22Rv1 (cell line): ENCODE results near the gene MYO7B.

Experiments used
- H3K27ac ChIP-seq: fragments of 450-650 bp; 2 replicates; pipeline ENCODE4 v1.5.1; 2017
- CTCF ChIP-seq: fragments of 450-650 bp; IDR thresholded peaks from 2 replicates; pipeline ENCODE4 v1.5.1; 2017; ENCODE audit warnings: mild to moderate bottlenecking
- ZFX ChIP-seq: fragments of 450-650 bp; IDR thresholded peaks from 2 replicates; pipeline ENCODE4 v1.6.1; 2017; ENCODE audit warnings: antibody characterized with exemption, borderline replicate concordance

MYO7B gene

GRCh38 chr2:127649100-127649611 lies 113.7 kb downstream of the MYO7B start:
- TF ChIP-seq ZFX, result no peak
- TF ChIP-seq CTCF, result no peak
- H3K27ac ChIP-seq, result no peak overlapping the region

DNA sequence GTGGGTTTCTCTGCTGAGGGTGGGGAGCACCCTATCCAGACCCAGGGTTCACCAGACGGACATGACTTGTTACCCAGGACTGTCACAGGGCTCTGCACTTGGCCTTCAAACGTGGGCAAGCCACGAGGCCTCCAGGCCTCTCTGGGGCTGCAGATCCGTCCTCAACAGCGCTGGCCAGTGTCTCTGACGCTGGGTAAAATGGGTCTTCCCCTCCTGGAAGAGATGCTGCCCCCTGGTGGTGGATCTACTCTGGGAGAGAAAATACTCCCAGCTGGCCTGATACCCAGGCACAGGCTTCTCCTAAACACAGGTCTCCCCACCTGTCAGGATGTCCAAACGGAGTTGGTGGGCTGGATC lies 114.2 kb downstream of the MYO7B start:
- TF ChIP-seq CTCF (peak; percentile 75), ZFX (no peak)
- no peak overlapping the region for H3K27ac ChIP-seq

GRCh38 chr2:127650041-127650784 lies 114.7 kb downstream of the MYO7B start:
- no peak for TF ChIP-seq ZFX
- TF ChIP-seq CTCF, result peak; percentile 10
- no peak overlapping the region for H3K27ac ChIP-seq

- no peak overlapping the region for H3K27ac ChIP-seq
- TF ChIP-seq CTCF, result no peak
These were observed 115.4 kb downstream of the MYO7B start for GRCh38 chr2:127650785-127651380.

DNA sequence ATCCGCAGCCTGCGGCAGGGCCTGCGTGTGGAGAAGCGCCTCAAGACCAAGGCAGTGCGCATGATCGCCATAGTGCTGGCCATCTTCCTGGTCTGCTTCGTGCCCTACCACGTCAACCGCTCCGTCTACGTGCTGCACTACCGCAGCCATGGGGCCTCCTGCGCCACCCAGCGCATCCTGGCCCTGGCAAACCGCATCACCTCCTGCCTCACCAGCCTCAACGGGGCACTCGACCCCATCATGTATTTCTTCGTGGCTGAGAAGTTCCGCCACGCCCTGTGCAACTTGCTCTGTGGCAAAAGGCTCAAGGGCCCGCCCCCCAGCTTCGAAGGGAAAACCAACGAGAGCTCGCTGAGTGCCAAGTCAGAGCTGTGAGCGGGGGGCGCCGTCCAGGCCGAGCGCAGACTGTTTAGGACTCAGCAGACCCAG lies 115.9 kb downstream of the MYO7B start:
- no peak overlapping the region for H3K27ac ChIP-seq
- no peak for TF ChIP-seq ZFX
- no peak for TF ChIP-seq CTCF

DNA sequence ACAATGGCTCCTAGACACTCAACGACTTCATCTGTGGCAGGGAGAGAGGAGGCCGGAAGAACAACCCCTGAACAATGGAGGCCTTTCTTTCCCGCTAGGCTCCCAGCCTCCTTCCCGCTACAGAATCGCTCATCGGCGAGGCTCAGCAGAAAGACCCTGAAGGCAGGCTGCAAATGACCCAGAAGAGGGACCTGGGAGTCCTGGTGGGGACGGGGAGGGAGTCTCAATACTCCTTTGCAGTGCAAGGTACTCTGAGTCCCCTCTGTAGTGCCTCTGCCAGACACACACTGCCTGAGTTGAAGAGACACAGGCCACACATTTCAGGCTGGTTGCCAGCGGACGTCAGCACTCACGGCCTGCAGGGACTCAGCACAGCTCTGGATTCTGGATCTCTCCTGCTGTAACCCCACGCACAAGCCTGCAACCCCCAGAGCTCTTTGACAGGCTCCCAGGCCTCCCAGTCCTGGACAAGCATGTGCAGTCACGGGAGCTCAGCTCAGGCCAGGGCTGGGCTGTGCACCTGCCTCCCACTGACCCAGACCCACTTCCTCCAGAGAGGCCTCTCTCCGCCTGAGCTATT lies 116.6 kb downstream of the MYO7B start:
- no peak overlapping the region for H3K27ac ChIP-seq
- TF ChIP-seq ZFX (no peak), CTCF (no peak)
